Upper lobe of left lung (tissue), 6 donors: ENCODE results near the gene ARHGAP31. TPM values are rescaled to one million over a fixed set of nuclear protein-coding genes. Genes with fewer than 3 reads are reported as not detected.
A peak's percentile ranks its signal among the peaks of the same experiment; 100 is the strongest.

Source experiments
- ATAC-seq, 2 donors: fragments of 200-7000 bp; cut with Tn5 transposase; one replicate each; pipeline ENCODE4 v1.9.1; 2022; ENCODE audit warnings: mild to moderate bottlenecking in 2 of 2, moderate library complexity in 2 of 2; ENCODE audit not compliant: low FRiP score in 2 of 2
- DNase-seq, 2 donors: peaks; one replicate each; pipeline ENCODE4 v3.0.0-alpha.2; 2019 to 2020
- H3K27ac ChIP-seq, 4 donors: fragments of 200-600 bp; sonication (generic); one replicate each; pipeline ENCODE4 v1.5.1; 2016 to 2019
- H3K27me3 ChIP-seq, 4 donors: fragments of 200-600 bp; sonication (generic); one replicate each; pipeline ENCODE4 v1.5.1; 2017 to 2019
- H3K36me3 ChIP-seq, 4 donors: fragments of 200-600 bp; sonication (generic); one replicate each; pipeline ENCODE4 v1.5.1; 2016 to 2019
- H3K4me1 ChIP-seq, 4 donors: fragments of 200-600 bp; sonication (generic); one replicate each; pipeline ENCODE4 v1.5.1; 2018 to 2019
- H3K4me3 ChIP-seq, 4 donors: fragments of 200-600 bp; sonication (generic); one replicate each; pipeline ENCODE4 v1.5.1; 2017 to 2019; ENCODE audit warnings: mild to moderate bottlenecking in 2 of 4, moderate library complexity in 1 of 4
- H3K9me3 ChIP-seq, 4 donors: fragments of 200-600 bp; sonication (generic); one replicate each; pipeline ENCODE4 v1.5.1; 2018 to 2019
- EP300 ChIP-seq, 4 donors: sonication (generic); formaldehyde crosslinking; IDR thresholded peaks; one replicate each; pipeline ENCODE4 v1.5.1; 2017; ENCODE audit warnings: antibody characterized with exemption in 4 of 4, control low read depth in 2 of 4
- POLR2A ChIP-seq, 4 donors: fragments of 450-650 bp; IDR thresholded peaks; one replicate each; pipeline ENCODE4 v1.5.1; 2016 to 2017; ENCODE audit warnings: antibody characterized with exemption in 4 of 4, mild to moderate bottlenecking in 2 of 4
- POLR2AphosphoS5 ChIP-seq, 2 donors: sonication (generic); formaldehyde crosslinking; IDR thresholded peaks; one replicate each; pipeline ENCODE4 v1.5.1; 2017; ENCODE audit warnings: antibody characterized with exemption in 2 of 2
- WGBS, 2 donors: methylation state at CpG; one replicate each; pipeline ENCODE4 v1.1.5; 2017 to 2018; 5-methylcytosine and 5-hydroxymethylcytosine counted together
- total RNA-seq, 6 donors: library from RNA; depleted of rRNA in 4 of 6; stranded (reverse); fragments of >200 nt in 4 of 6; gene quantifications; one replicate each; pipeline versions ENCODE4 v1.1.0 to v1.2.1, GENCODE V29; 2016 to 2021
- TF ChIP-seq, protein P1 (sequence below), 6 experiments: fragments of 450-650 bp in 4 of 6; fragments of 200-600 bp in 2 of 6; sonication (generic) in 2 of 6; IDR thresholded peaks; one replicate each; pipeline ENCODE4 v1.5.1; 2016 to 2019; ENCODE audit warnings: antibody characterized with exemption in 6 of 6
- donor health status: DM: no; HTN: no; CAD: no; lungs with moderate emphysema.
- donor health status: DM: no; HTN: yes; CAD: no; lungs with severe emphysema.

ARHGAP31 gene
- total RNA-seq, 6 donors from 2014 or later = 47.1 to 91.0 (median 66.2) TPM

DNA sequence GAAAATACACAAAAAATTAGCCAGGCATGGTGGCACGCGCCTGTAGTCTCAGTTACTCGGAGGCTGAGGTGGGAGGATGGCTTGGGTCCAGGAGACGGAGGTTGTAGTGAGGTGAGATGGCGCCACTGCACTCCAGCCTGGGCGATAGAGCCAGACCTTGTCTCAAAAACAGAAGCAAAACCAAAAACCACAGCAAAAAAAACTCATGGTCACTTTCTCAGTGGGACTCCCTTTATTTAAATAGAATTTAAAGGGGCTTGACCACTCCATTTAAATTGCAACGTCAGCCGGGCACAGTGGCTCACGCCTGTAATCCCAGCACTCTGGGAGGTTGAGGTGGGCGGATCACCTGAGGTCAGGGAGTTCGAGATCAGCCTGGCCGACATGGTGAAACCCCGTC lies 32.8 kb downstream of the ARHGAP31 start:
- ATAC-seq = no peak
- Histone ChIP-seq H3K4me1 (peaks cover 24 to 61% (median 38%) of the 10 kb centered on the region in 4 donors), H3K9me3 (no peaks in the 10 kb centered on the region), H3K36me3 (no peaks in the 10 kb centered on the region), H3K27ac (peak overlapping the region in 1 of 4 donors; percentile 48), H3K27me3 (no peaks in the 10 kb centered on the region), H3K4me3 (no peak overlapping the region)
- no peak for DNase-seq
- TF ChIP-seq, protein P1, sequence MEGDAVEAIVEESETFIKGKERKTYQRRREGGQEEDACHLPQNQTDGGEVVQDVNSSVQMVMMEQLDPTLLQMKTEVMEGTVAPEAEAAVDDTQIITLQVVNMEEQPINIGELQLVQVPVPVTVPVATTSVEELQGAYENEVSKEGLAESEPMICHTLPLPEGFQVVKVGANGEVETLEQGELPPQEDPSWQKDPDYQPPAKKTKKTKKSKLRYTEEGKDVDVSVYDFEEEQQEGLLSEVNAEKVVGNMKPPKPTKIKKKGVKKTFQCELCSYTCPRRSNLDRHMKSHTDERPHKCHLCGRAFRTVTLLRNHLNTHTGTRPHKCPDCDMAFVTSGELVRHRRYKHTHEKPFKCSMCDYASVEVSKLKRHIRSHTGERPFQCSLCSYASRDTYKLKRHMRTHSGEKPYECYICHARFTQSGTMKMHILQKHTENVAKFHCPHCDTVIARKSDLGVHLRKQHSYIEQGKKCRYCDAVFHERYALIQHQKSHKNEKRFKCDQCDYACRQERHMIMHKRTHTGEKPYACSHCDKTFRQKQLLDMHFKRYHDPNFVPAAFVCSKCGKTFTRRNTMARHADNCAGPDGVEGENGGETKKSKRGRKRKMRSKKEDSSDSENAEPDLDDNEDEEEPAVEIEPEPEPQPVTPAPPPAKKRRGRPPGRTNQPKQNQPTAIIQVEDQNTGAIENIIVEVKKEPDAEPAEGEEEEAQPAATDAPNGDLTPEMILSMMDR (IDR thresholded peaks at IDR 0.05) = no peak
- TF ChIP-seq POLR2A (IDR thresholded peaks at IDR 0.05) (no peak), EP300 (IDR thresholded peaks at IDR 0.05) (no peak), POLR2AphosphoS5 (IDR thresholded peaks at IDR 0.05) (no peak)
- 89 to 91% methylated on average over 13 of the region's 13 CpGs for WGBS, 2 donors

DNA sequence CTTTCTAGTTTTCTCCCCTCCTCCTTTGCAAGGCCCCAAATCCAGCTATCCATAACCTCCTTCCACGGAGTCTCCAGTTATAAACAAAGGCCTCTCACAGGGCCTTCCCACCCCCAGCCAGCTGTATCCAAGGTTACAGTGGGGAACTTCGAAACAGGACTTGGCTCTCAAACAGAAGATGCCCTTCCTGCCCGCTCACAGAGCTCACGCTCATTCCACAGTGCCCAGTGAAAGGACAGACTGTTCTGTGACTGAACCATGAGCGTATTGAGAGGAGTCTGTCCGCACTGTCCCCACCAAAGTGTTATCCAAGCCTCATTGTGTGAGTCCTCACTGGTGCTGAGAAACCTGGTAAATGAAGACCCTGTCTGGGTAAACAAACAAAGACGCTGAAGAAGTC lies 35.4 kb downstream of the ARHGAP31 start:
- no peak for DNase-seq
- H3K27me3 ChIP-seq = no peaks in the 10 kb centered on the region
- peak in 3 of 4 donors; percentile 73 to 97 (median 94) for TF ChIP-seq EP300 (IDR thresholded peaks at IDR 0.05)
- no peak for TF ChIP-seq POLR2A (IDR thresholded peaks at IDR 0.05)
- peak; percentile 64 to 82 for TF ChIP-seq POLR2AphosphoS5 (IDR thresholded peaks at IDR 0.05)
- TF ChIP-seq, protein P1 (IDR thresholded peaks at IDR 0.05) = no peak
- H3K36me3 ChIP-seq = peaks cover 0 to 2% (median 0%) of the 10 kb centered on the region in 4 donors
- no peaks in the 10 kb centered on the region for H3K9me3 ChIP-seq
- H3K4me1 ChIP-seq = peaks cover 24 to 63% (median 42%) of the 10 kb centered on the region in 4 donors
- WGBS, 2 donors = 50 to 61% methylated on average over 7 of the region's 7 CpGs
- H3K4me3 ChIP-seq = no peak overlapping the region
- H3K27ac ChIP-seq = peak overlapping the region; percentile 36 to 67 (median 56)
- peak in 1 of 2 donors; percentile 55 for ATAC-seq

DNA sequence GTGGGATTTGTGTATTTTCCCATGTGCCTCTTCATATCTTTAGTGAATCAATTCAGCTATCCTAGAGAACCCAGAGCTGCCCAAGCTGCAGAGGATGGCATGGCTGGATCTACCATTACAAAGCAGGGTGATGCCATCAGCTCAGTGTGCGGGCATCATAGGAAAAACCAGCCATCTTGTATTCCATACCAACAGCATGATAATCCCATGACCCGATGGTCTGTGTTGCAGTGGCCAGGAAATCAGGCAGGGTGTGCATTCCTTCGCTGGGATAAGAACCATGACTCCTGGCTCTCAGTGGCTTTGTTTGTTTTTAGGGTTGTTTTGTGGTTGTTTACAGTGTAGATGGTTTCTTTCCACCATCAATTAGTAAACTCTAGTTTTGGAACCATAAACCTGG lies 36.0 kb downstream of the ARHGAP31 start:
- peak overlapping the region; percentile 36 to 67 (median 56) for H3K27ac ChIP-seq
- peaks cover 24 to 64% (median 39%) of the 10 kb centered on the region in 4 donors for H3K4me1 ChIP-seq
- H3K36me3 ChIP-seq = peaks cover 0 to 2% (median 0%) of the 10 kb centered on the region in 4 donors
- H3K9me3 ChIP-seq = no peaks in the 10 kb centered on the region
- H3K4me3 ChIP-seq = no peak overlapping the region
- DNase-seq (no peak), ATAC-seq (no peak)
- 84 to 88% methylated on average over 3 of the region's 3 CpGs for WGBS, 2 donors
- TF ChIP-seq POLR2A (IDR thresholded peaks at IDR 0.05) = no peak
- TF ChIP-seq, protein P1 (IDR thresholded peaks at IDR 0.05) = no peak
- TF ChIP-seq EP300 (IDR thresholded peaks at IDR 0.05) = no peak
- TF ChIP-seq POLR2AphosphoS5 (IDR thresholded peaks at IDR 0.05) = no peak
- H3K27me3 ChIP-seq = no peaks in the 10 kb centered on the region

DNA sequence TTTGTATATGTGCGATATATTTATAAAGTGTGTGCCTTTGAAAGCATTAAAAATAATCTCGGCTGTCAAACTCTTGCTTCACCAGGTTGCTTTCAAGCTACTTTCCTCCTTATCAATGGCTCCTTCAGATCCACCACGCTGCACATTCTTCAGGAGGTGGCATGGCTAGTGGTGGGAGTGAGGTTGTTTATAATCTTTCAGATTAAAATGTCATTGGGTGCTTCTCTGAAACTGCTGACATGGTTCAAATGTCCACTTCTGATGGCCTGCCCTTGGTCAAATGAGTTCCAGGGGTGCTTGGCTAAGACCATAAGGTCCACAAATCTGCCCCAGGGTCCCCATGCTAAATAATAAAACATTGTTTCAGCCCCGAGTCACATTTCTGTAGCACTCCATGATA lies 36.7 kb downstream of the ARHGAP31 start:
- no peak for TF ChIP-seq POLR2AphosphoS5 (IDR thresholded peaks at IDR 0.05)
- TF ChIP-seq POLR2A (IDR thresholded peaks at IDR 0.05) = no peak
- TF ChIP-seq, protein P1 (IDR thresholded peaks at IDR 0.05) = no peak
- no peak for TF ChIP-seq EP300 (IDR thresholded peaks at IDR 0.05)
- peaks cover 0 to 2% (median 0%) of the 10 kb centered on the region in 4 donors for H3K36me3 ChIP-seq
- 85 to 86% methylated on average over 4 of the region's 4 CpGs for WGBS, 2 donors
- no peaks in the 10 kb centered on the region for H3K9me3 ChIP-seq
- DNase-seq (no peak), ATAC-seq (no peak)
- H3K4me3 ChIP-seq = no peak overlapping the region
- H3K27me3 ChIP-seq = no peaks in the 10 kb centered on the region
- H3K4me1 ChIP-seq = peaks cover 24 to 57% (median 37%) of the 10 kb centered on the region in 4 donors
- peak overlapping the region in 3 of 4 donors; percentile 53 to 67 (median 59) for H3K27ac ChIP-seq

DNA sequence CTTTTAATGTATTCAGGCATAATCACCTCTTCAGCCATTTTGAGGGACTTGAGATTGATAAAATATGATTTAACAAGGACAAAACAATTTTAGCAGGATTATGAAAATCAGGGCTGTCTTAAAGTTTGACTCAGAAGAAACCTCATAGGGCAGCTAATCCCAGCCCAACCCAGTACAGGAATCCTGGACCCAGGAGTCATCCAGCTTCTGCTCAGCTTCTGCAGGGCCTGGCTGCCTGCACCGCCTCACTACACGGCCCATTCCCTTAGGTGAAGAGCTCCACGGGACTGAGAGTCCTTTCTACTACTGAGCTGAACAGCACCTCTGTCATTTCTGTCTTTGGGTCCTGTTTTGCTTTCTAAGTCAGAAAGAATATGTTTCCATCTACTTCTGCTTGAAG lies 37.5 kb downstream of the ARHGAP31 start:
- Histone ChIP-seq H3K4me1 (peaks cover 24 to 49% (median 37%) of the 10 kb centered on the region in 4 donors), H3K27me3 (no peaks in the 10 kb centered on the region), H3K4me3 (no peak overlapping the region), H3K27ac (peak overlapping the region in 3 of 4 donors; percentile 53 to 63 (median 60)), H3K9me3 (no peaks in the 10 kb centered on the region), H3K36me3 (peaks cover 0 to 2% (median 0%) of the 10 kb centered on the region in 4 donors)
- DNase-seq = no peak
- ATAC-seq = peak in 1 of 2 donors; percentile 42
- no peak for TF ChIP-seq EP300 (IDR thresholded peaks at IDR 0.05)
- TF ChIP-seq, protein P1 (IDR thresholded peaks at IDR 0.05) = no peak
- TF ChIP-seq POLR2A (IDR thresholded peaks at IDR 0.05) = no peak
- TF ChIP-seq POLR2AphosphoS5 (IDR thresholded peaks at IDR 0.05) = no peak
- WGBS, 2 donors = 65 to 75% methylated on average over 3 of the region's 3 CpGs
